IPS-15b (cell line): ENCODE data around the gene PLCH1.

Experiments used
- H3K27me3 ChIP-seq: one replicate; pipeline ENCODE4 v1.6.1; 2013; ENCODE audit warnings: low read length; ENCODE audit not compliant: control insufficient read depth, insufficient read depth
- H3K36me3 ChIP-seq: one replicate; pipeline ENCODE4 v1.6.1; 2013; ENCODE audit warnings: low read length; ENCODE audit not compliant: control insufficient read depth, insufficient read depth
- H3K4me1 ChIP-seq: one replicate; pipeline ENCODE4 v1.6.1; 2013; ENCODE audit warnings: mild to moderate bottlenecking, low read length; ENCODE audit not compliant: control insufficient read depth, insufficient read depth
- H3K4me3 ChIP-seq: one replicate; pipeline ENCODE4 v1.5.1; 2013; ENCODE audit warnings: low read depth, low read length
- H3K9ac ChIP-seq: one replicate; pipeline ENCODE4 v1.6.1; 2013; ENCODE audit warnings: low read depth, mild to moderate bottlenecking, low read length
- H3K9me3 ChIP-seq: one replicate; pipeline ENCODE4 v1.6.1; 2013; ENCODE audit warnings: mild to moderate bottlenecking, low read length; ENCODE audit not compliant: control insufficient read depth, insufficient read depth

PLCH1 gene

GRCh38 chr3:155704771-155705559, 39.9 kb downstream of the PLCH1 start:
- peaks cover 5% of the 10 kb centered on the region for H3K4me1 ChIP-seq
- no peak overlapping the region for H3K4me3 ChIP-seq
- no peaks in the 10 kb centered on the region for H3K27me3 ChIP-seq
- H3K9me3 ChIP-seq: no peaks in the 10 kb centered on the region
- no peaks in the 10 kb centered on the region for H3K36me3 ChIP-seq
- H3K9ac ChIP-seq: no peak overlapping the region

- no peaks in the 10 kb centered on the region for H3K9me3 ChIP-seq
- no peaks in the 10 kb centered on the region for H3K27me3 ChIP-seq
- H3K4me3 ChIP-seq: no peak overlapping the region
- H3K4me1 ChIP-seq: peaks cover 5% of the 10 kb centered on the region
- H3K9ac ChIP-seq: no peak overlapping the region
- H3K36me3 ChIP-seq: no peaks in the 10 kb centered on the region
Measured at GRCh38 chr3:155704061-155704460, 40.8 kb downstream of the PLCH1 start.

GRCh38 chr3:155702745-155703591, 41.9 kb downstream of the PLCH1 start:
- Histone ChIP-seq H3K36me3 (no peaks in the 10 kb centered on the region), H3K4me1 (peaks cover 5% of the 10 kb centered on the region), H3K4me3 (no peak overlapping the region), H3K9ac (no peak overlapping the region), H3K27me3 (no peaks in the 10 kb centered on the region), H3K9me3 (no peaks in the 10 kb centered on the region)

GRCh38 chr3:155701882-155702465, 42.9 kb downstream of the PLCH1 start:
- H3K4me1 ChIP-seq: peaks cover 5% of the 10 kb centered on the region
- H3K27me3 ChIP-seq: no peaks in the 10 kb centered on the region
- no peaks in the 10 kb centered on the region for H3K9me3 ChIP-seq
- no peaks in the 10 kb centered on the region for H3K36me3 ChIP-seq
- H3K4me3 ChIP-seq: no peak overlapping the region
- H3K9ac ChIP-seq: no peak overlapping the region

GRCh38 chr3:155697542-155697941, 47.3 kb downstream of the PLCH1 start:
- H3K27me3 ChIP-seq: no peaks in the 10 kb centered on the region
- peaks cover 5% of the 10 kb centered on the region for H3K4me1 ChIP-seq
- H3K36me3 ChIP-seq: no peaks in the 10 kb centered on the region
- H3K4me3 ChIP-seq: no peak overlapping the region
- H3K9me3 ChIP-seq: no peaks in the 10 kb centered on the region
- no peak overlapping the region for H3K9ac ChIP-seq

GRCh38 chr3:155690921-155691320, 54.0 kb downstream of the PLCH1 start:
- Histone ChIP-seq H3K27me3 (no peaks in the 10 kb centered on the region), H3K9me3 (no peaks in the 10 kb centered on the region), H3K36me3 (no peaks in the 10 kb centered on the region), H3K4me1 (no peaks in the 10 kb centered on the region), H3K9ac (no peak overlapping the region), H3K4me3 (no peak overlapping the region)

GRCh38 chr3:155688481-155688880, 56.4 kb downstream of the PLCH1 start:
- H3K27me3 ChIP-seq: no peaks in the 10 kb centered on the region
- no peaks in the 10 kb centered on the region for H3K4me1 ChIP-seq
- H3K9ac ChIP-seq: no peak overlapping the region

GRCh38 chr3:155683344-155683720, 61.5 kb downstream of the PLCH1 start:
- no peaks in the 10 kb centered on the region for H3K9me3 ChIP-seq
- no peaks in the 10 kb centered on the region for H3K27me3 ChIP-seq
- no peak overlapping the region for H3K9ac ChIP-seq
- no peaks in the 10 kb centered on the region for H3K4me1 ChIP-seq
- H3K36me3 ChIP-seq: no peaks in the 10 kb centered on the region
- H3K4me3 ChIP-seq: no peak overlapping the region

More at GRCh38 chr3:155688481-155688880, 56.4 kb downstream of the PLCH1 start:
- Histone ChIP-seq H3K9me3 (no peaks in the 10 kb centered on the region), H3K4me3 (no peak overlapping the region), H3K36me3 (no peaks in the 10 kb centered on the region)

- no peaks in the 10 kb centered on the region for H3K36me3 ChIP-seq
- no peak overlapping the region for H3K9ac ChIP-seq
- no peaks in the 10 kb centered on the region for H3K9me3 ChIP-seq
- H3K4me1 ChIP-seq: no peaks in the 10 kb centered on the region
- H3K27me3 ChIP-seq: no peaks in the 10 kb centered on the region
- no peak overlapping the region for H3K4me3 ChIP-seq
Measured at GRCh38 chr3:155682426-155683343, 62.2 kb downstream of the PLCH1 start.

- H3K9me3 ChIP-seq: no peaks in the 10 kb centered on the region
- peaks cover 2% of the 10 kb centered on the region for H3K4me1 ChIP-seq
- peaks cover 6% of the 10 kb centered on the region for H3K27me3 ChIP-seq
- no peak overlapping the region for H3K4me3 ChIP-seq
- H3K9ac ChIP-seq: no peak overlapping the region
- H3K36me3 ChIP-seq: no peaks in the 10 kb centered on the region
Measured at GRCh38 chr3:155676252-155676981, 68.5 kb downstream of the PLCH1 start.
